HAP-1 (cell line): Measurements from ENCODE around the gene CCND1.

Experiments used
- DNase-seq, 2 experiments: peaks; one replicate each; pipeline ENCODE4 v3.0.0-alpha.2; 2016 to 2020; ENCODE audit warnings: low spot score in 2 of 2
- H3K27me3 ChIP-seq: fragments of 250-450 bp; sonication (Bioruptor Pico); 2 replicates; pipeline ENCODE4 v1.5.1; 2020; ENCODE audit warnings: low read depth, mild to moderate bottlenecking, moderate library complexity
- H3K36me3 ChIP-seq: fragments of 250-450 bp; sonication (Bioruptor Pico); replicated peaks from 2 replicates; pipeline ENCODE4 v1.5.1; 2020; ENCODE audit warnings: mild to moderate bottlenecking
- H3K4me1 ChIP-seq: fragments of 250-450 bp; sonication (Bioruptor Pico); 2 replicates; pipeline ENCODE4 v1.5.1; 2020; ENCODE audit warnings: mild to moderate bottlenecking
- H3K4me3 ChIP-seq: fragments of 250-450 bp; sonication (Bioruptor Pico); 2 replicates; pipeline ENCODE4 v1.5.1; 2020; ENCODE audit warnings: mild to moderate bottlenecking, moderate library complexity
- H3K9me3 ChIP-seq: fragments of 250-450 bp; sonication (Bioruptor Pico); 2 replicates; pipeline ENCODE4 v1.5.1; 2020; ENCODE audit warnings: mild to moderate bottlenecking, moderate library complexity
- in situ Hi-C: fragments of 300-500 bp; cut with MboI; formaldehyde crosslinking; loops from 3 replicates; pipeline ENCODE4 v1.14.3; 2020; ENCODE audit warnings: low sequenced_read_pairs, inconsistent platforms, mixed read lengths

CCND1 gene

DNA sequence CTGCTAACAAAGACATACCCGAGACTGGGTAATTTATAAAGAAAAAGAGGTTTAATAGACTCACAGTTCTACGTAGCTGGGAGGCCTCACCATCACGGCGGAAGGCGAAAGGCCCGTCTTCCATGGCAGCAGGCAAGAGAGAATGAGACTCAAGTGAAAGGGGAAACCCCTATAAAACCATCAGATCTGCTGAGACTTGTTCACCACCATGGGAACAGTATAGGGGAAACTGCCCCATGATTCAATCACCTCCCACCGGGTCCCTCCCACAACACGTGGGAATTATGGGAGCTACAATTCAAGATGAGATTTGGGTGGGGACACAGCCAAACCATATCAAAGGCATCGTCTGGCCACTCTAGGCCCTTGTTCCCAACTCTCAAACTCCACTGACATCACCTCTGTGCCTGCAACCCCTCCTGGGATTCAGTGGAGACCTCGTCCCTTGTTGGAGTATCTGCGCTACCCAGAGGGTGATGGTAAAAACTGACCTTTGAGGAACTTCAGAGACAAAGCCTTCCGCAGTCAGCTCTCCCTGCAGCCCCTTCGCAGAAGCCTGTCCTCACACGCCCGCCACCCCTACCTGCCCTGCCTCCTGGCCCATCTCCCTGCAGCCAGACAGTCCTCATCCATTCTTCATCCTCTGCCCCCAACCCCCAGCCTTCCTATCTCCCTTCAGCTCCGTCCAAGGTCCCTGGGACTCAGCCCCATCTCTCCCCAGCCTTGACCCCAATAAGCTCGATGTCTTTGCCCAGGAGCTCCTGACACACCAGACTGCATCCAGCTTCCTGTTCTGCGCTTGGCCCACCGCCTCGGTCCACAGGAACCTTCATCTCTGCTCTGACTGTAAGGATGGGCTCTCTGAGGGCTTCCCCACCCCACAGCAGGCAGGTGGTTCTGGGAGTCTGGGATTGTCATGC is 15.8 kb downstream of the CCND1 start:
- DNase-seq, result no peak
- in situ Hi-C loops, result loop anchor here (25.0 kb wide), 1 partner anchor 1394 kb away; the partner anchor contains the start of gene C11orf24

DNA sequence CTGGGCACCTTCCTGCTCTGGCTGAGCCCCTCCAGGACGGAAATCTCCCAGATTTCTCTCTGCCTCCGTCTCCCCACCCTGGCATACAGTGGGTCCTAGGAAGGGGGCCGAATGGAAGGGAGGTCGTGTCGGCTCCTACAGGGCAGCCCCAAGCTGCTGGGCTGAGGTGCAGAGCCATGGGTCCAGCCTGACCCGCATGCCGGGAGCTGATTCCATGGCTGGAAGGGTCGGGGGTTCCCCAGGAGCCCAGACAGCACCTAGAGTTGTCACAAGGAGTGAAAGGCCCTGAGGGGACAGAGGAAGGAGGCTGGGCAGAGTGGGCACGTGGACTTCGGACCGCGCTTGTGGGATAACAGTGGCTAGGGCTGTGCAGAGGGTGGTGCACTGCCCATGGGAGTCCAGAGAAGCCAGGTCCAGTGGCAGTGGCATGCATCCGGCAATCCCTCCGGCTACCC is 16.5 kb downstream of the CCND1 start:
- no peak for DNase-seq
- in situ Hi-C loops, result loop anchor here (25.0 kb wide), 1 partner anchor 1395 kb away; the partner anchor contains the start of gene C11orf24

More for the DNA sequence above, 15.8 kb downstream of the CCND1 start:
- Histone ChIP-seq H3K4me1 (peaks cover 11% of the 10 kb centered on the region), H3K27me3 (no peaks in the 10 kb centered on the region), H3K9me3 (no peaks in the 10 kb centered on the region), H3K36me3 (no peaks in the 10 kb centered on the region), H3K4me3 (no peak overlapping the region)

DNA sequence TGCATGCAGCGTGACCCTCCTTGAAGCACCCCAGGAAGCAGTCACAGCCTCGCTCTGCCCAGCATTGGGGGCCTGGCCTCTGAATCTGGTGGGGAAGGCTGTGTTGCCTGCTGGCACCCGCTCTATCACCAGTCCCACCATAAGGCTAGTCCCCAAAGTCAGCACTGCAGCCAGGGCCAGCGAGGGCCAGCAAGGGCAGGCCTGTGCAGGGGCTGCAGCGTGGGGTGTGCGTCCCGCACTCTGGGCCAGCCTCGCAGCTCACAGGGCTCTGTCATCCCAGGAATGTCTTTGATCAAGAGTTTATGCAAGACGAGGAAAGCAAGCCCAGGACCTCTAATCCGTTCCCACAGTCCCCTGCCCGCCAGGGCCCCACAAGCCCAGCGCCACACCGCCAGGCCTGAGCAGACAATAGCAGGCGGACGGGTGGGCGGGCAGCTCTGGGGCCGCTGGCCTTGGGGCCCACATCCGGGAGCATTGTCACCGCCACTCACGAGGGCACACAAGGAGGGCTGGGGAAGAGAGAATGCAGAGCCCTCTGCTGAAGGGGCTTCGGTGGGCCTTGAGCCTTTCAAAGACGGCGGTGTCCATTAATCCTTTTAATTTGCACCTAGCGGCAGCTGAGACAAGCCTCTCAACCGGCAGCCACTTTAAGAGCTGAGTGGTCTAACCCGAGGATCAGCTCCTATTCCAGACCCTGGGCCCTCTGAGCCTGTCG is 17.1 kb downstream of the CCND1 start:
- DNase-seq, result peak; percentile 41 to 78
- no peaks in the 10 kb centered on the region for H3K9me3 ChIP-seq
- no peaks in the 10 kb centered on the region for H3K36me3 ChIP-seq
- no peak overlapping the region for H3K4me3 ChIP-seq
- in situ Hi-C loops, result loop anchor here (25.0 kb wide), 1 partner anchor 1396 kb away; the partner anchor contains the start of gene C11orf24
- peaks cover 11% of the 10 kb centered on the region for H3K4me1 ChIP-seq
- no peaks in the 10 kb centered on the region for H3K27me3 ChIP-seq

More for the DNA sequence above, 16.5 kb downstream of the CCND1 start:
- Histone ChIP-seq H3K4me1 (peaks cover 11% of the 10 kb centered on the region), H3K36me3 (no peaks in the 10 kb centered on the region), H3K9me3 (no peaks in the 10 kb centered on the region), H3K27me3 (no peaks in the 10 kb centered on the region), H3K4me3 (no peak overlapping the region)

DNA sequence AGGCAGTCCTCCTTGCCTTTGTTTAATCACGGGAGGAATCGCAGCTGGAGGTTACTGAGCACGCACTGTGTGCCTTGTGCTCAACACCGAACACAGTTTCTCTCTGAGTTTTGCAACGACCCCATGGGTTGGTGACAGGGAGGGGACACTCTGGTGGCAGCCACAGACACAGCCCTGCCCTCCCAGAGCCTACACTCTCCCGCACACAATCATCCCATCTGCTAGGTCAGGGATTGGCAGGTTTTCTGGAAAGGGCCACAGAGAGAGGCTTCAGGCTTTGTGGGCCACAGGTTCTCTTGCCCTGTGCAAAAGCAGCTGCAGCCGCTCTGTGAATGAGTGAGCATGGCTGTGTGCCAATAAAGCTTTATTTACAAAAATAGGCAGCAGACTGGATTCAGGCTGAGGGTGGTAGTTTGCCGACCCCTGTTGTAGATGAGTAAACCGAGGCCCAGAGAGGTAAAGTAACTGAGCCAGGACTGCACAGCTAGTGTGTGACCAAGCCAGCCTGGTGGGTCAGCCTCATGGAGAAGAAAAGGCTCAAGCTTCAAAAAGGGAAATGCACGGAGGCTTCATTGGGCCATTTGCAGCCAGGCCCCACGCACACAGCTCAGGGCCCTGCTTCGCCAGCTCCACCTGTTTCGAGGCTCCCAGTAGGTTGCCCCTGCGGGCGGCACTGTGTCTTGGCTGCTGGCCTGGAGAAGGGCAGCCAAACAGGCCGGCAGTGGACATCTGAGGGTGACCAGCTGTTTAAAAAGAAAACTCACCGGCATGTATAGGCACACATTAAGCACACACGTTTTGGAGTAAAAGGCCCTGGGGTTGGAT is 17.9 kb downstream of the CCND1 start:
- Histone ChIP-seq H3K36me3 (no peaks in the 10 kb centered on the region), H3K4me3 (no peak overlapping the region), H3K4me1 (peaks cover 11% of the 10 kb centered on the region), H3K27me3 (no peaks in the 10 kb centered on the region), H3K9me3 (no peaks in the 10 kb centered on the region)
- DNase-seq, result peak in 1 of 2 experiments; percentile 6
- in situ Hi-C loops, result loop anchor here (25.0 kb wide), 1 partner anchor 1397 kb away; the partner anchor contains the start of gene C11orf24

DNA sequence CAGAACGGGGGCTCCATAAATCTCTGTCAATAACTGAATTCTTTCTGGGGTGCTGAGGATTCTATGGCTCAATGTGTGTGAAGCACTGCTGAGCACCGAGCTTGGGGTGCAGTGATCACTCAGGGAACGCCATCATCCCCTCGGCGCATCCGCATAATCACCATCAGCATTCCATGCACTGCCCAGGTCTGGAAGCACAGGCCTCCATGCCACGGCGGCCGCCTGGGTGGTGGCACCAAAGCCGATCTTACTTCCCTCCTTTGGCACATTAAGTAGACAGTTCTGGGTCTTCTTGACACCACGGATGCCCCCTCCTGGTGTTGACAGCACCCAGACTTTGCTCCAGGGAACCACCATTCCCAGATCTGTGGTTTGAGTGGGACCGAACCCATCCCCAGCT is 18.6 kb downstream of the CCND1 start:
- in situ Hi-C loops, result loop anchor here (25.0 kb wide), 1 partner anchor 1397 kb away; the partner anchor contains the start of gene C11orf24
- Histone ChIP-seq H3K9me3 (no peaks in the 10 kb centered on the region), H3K36me3 (no peaks in the 10 kb centered on the region), H3K27me3 (no peaks in the 10 kb centered on the region), H3K4me3 (no peak overlapping the region), H3K4me1 (peaks cover 11% of the 10 kb centered on the region)
- no peak for DNase-seq

DNA sequence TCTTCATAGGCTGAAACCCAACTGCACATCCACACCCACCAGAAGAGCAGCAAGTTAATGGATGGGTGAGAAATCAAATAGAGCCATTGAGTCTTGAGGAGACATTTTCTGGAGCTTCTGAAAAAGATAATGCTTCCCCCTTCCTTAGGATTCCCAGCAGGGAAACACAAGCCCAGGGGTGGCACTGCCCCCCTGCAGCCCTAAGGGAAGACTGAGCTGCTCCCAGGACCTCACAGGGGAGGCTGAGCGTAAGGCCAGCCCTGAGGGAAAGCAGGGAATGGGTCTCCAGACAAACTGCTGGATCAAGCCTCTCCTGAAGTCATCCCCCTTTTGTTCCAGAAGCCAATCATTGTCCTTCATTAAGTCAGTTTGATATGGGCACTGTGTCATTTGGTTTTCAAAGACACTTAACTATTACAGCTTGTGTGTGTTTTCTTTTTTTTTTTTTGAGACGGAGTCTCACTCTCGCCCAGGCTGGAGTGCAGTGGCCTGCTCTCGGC is 19.1 kb downstream of the CCND1 start:
- Histone ChIP-seq H3K36me3 (no peaks in the 10 kb centered on the region), H3K4me3 (no peak overlapping the region), H3K27me3 (no peaks in the 10 kb centered on the region), H3K4me1 (peaks cover 11% of the 10 kb centered on the region), H3K9me3 (no peaks in the 10 kb centered on the region)
- no peak for DNase-seq
- in situ Hi-C loops, result loop anchor here (25.0 kb wide), 1 partner anchor 1398 kb away; the partner anchor contains the start of gene C11orf24

- DNase-seq, result no peak
- Histone ChIP-seq H3K36me3 (no peaks in the 10 kb centered on the region), H3K27me3 (no peaks in the 10 kb centered on the region), H3K4me3 (no peak overlapping the region), H3K9me3 (no peaks in the 10 kb centered on the region), H3K4me1 (peaks cover 11% of the 10 kb centered on the region)
- in situ Hi-C loops, result loop anchor here (25.0 kb wide), 1 partner anchor 1399 kb away; the partner anchor contains the start of gene C11orf24
Measured at GRCh38 chr11:69661413-69661715, 20.4 kb downstream of the CCND1 start.

DNA sequence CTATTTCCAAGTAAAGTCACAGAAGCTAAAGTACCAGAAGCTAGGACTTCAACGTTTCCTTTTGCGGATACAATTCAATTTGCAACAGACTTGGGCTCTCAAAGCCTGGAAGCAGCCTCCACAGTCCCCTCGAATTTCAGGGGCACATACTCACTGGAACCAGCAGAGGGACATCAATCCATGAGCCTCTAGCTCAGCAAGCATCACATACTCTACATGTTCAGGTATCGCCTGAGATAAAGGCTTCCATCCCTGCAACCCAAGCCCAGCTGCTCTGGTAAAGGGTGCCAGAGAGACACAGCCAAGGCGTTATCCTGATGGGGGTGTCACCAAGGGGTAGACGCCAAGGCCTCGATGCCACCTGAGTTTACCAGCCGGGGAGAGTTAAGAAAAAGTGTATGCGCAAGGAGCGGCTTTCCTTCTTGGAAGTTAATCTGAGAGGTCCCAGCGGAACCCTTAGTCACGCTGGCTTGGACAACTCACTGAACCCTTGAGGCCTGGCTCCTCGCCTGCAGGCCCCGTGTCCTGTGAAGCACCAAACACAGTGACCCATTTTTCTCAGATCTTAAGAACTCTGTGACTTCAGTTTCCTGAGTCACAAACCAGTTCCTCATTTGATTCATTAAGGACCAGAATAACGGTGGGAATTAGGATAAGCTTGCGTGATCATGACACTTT is 21.2 kb downstream of the CCND1 start:
- Histone ChIP-seq H3K36me3 (no peaks in the 10 kb centered on the region; the same call in 1 of the 2 replicates), H3K27me3 (no peaks in the 10 kb centered on the region), H3K9me3 (no peaks in the 10 kb centered on the region), H3K4me1 (peaks cover 11% of the 10 kb centered on the region), H3K4me3 (no peak overlapping the region)
- in situ Hi-C loops, result loop anchor here (25.0 kb wide), 1 partner anchor 1400 kb away; the partner anchor contains the start of gene C11orf24
- no peak for DNase-seq

DNA sequence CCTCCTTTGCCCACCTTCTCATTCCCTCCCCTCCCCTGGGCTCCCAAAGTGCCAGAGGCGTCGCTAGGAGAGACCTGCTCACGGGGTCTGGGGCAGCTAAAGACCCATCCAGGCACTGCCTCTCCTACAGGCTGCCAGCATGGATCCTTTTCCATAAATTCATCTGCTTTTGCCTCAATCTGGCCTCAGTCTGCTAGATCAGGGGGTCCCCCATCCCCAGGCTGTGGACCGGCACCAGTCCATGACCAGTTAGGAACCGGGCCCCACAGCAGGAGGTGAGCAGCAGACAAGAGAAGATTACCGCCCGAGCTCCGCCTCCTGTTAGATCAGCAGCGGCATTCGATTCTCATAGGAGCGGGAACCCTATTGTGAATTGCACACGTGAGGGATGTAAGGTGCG is 21.9 kb downstream of the CCND1 start:
- H3K4me3 ChIP-seq, result no peak overlapping the region
- no peak for DNase-seq
- H3K27me3 ChIP-seq, result no peaks in the 10 kb centered on the region
- H3K4me1 ChIP-seq, result peaks cover 9% of the 10 kb centered on the region
- H3K36me3 ChIP-seq, result peaks cover 4% of the 10 kb centered on the region; the same call in 1 of the 2 replicates
- in situ Hi-C loops, result loop anchor here (25.0 kb wide), 1 partner anchor 1401 kb away; the partner anchor contains the start of gene C11orf24
- no peaks in the 10 kb centered on the region for H3K9me3 ChIP-seq

- in situ Hi-C loops, result loop anchor here (25.0 kb wide), 1 partner anchor 1401 kb away; the partner anchor contains the start of gene C11orf24
- peaks cover 4% of the 10 kb centered on the region for H3K4me1 ChIP-seq
Measured at GRCh38 chr11:69663326-69663725, 22.4 kb downstream of the CCND1 start.

DNA sequence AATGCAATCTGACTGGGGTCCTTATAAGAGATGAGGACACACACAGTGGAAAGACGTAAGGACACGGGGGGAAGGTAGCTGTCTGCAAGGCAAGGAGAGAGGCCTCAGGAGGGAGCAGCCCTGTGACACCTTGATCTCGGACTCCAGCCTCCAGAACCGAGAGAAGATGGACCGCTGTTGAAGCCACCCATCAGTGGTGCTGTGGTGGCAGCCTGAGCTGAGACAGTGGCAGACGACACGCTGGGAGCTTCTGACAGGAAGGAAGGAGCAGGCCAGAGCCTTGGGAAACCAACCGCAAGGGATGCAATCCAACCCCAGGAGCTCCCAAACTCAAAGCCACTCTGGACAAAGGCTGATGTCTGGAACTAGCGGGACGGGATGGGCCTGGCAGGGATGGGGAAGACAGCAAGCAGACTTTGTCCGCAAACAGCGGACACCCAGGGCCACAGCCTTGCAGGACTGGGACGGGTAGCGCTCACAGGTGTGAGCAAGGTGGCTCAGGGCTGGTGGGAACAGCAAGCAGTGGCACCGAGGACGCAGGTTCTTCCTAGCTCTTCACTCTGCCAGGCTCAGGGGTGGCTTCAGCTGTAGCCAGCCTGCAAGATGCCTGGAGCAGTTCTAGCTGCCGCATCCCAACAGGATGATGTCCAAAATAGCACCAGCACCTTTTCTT is 23.3 kb downstream of the CCND1 start:
- Histone ChIP-seq H3K4me1 (no peaks in the 10 kb centered on the region), H3K4me3 (no peak overlapping the region), H3K36me3 (peaks cover 9% of the 10 kb centered on the region), H3K27me3 (no peaks in the 10 kb centered on the region), H3K9me3 (no peaks in the 10 kb centered on the region)
- in situ Hi-C loops, result loop anchor here (25.0 kb wide), 1 partner anchor 1402 kb away; the partner anchor contains the start of gene C11orf24
- no peak for DNase-seq

More at GRCh38 chr11:69663326-69663725, 22.4 kb downstream of the CCND1 start:
- Histone ChIP-seq H3K4me3 (no peak overlapping the region), H3K27me3 (no peaks in the 10 kb centered on the region), H3K9me3 (no peaks in the 10 kb centered on the region), H3K36me3 (peaks cover 6% of the 10 kb centered on the region; the same call in 1 of the 2 replicates)
- no peak for DNase-seq

DNA sequence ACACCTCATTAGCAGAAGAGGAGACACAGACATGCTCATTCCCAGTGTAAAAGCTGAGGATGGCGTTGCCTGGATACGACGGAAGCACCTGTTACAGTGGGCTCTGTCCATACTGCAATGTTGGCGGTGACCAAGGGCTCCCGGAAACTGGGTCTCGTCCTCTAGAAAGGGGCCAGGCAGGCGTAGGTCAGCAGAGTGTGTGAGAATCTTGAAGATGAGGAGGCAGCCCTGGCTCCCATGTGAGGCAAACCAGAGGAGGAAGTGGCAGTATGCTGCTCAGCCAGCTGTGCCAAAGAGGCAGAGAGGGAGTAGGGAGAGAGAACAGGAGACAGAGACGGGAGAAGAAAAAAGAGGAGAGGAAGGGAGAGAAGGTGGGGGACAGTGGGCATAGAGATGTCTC is 23.9 kb downstream of the CCND1 start:
- peaks cover 10% of the 10 kb centered on the region for H3K36me3 ChIP-seq
- no peaks in the 10 kb centered on the region for H3K4me1 ChIP-seq
- in situ Hi-C loops, result loop anchor here (25.0 kb wide), 1 partner anchor 1403 kb away; the partner anchor contains the start of gene C11orf24
- H3K9me3 ChIP-seq, result no peaks in the 10 kb centered on the region
- no peak for DNase-seq
- no peaks in the 10 kb centered on the region for H3K27me3 ChIP-seq
- no peak overlapping the region for H3K4me3 ChIP-seq
